Activated naive CD8-positive, alpha-beta T cell (primary cell): ENCODE data around the gene SLC26A6.

ENCODE experiments used
- H3K27ac Mint-ChIP-seq: one replicate; pipeline ENCODE4 v1.8.0; 2021; ENCODE audit warnings: mixed read lengths
- H3K27me3 Mint-ChIP-seq: one replicate; pipeline ENCODE4 v1.8.0; 2021; ENCODE audit warnings: mixed read lengths
- H3K36me3 Mint-ChIP-seq: one replicate; pipeline ENCODE4 v1.8.0; 2021; ENCODE audit warnings: mixed read lengths
- H3K4me1 Mint-ChIP-seq: one replicate; pipeline ENCODE4 v1.8.0; 2021; ENCODE audit warnings: low read depth, mixed read lengths
- H3K4me3 Mint-ChIP-seq: one replicate; pipeline ENCODE4 v1.8.0; 2021; ENCODE audit warnings: mild to moderate bottlenecking, mixed read lengths
- H3K9me3 Mint-ChIP-seq: one replicate; pipeline ENCODE4 v1.8.0; 2021; ENCODE audit warnings: low read depth, mixed read lengths

The SLC26A6 gene

DNA sequence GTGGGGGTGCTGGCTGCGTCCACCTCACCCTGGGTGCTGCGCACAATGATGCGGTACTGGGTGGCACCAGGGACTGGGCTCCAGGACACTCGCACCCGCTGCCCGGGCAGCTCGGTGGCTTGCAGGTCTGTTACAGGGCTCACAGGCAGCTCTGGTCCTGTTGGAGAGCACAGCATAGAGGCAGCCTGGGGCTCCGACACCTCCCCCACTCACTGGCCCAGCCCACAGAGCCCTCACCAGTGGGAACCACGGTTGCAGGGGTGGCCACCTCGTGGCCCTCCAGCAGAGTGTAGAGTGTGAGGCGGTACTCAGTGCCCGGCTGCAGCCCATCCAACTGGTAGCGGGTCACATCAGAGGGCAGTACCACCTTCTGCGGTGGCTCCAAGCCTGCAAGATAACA lies 43.8 kb downstream of the SLC26A6 start:
- Mint-ChIP-seq H3K27me3 (peaks cover 20% of the 10 kb centered on the region), H3K9me3 (no peaks in the 10 kb centered on the region), H3K36me3 (peaks cover 2% of the 10 kb centered on the region), H3K27ac (no peak overlapping the region), H3K4me1 (peaks cover 3% of the 10 kb centered on the region), H3K4me3 (no peak overlapping the region)

DNA sequence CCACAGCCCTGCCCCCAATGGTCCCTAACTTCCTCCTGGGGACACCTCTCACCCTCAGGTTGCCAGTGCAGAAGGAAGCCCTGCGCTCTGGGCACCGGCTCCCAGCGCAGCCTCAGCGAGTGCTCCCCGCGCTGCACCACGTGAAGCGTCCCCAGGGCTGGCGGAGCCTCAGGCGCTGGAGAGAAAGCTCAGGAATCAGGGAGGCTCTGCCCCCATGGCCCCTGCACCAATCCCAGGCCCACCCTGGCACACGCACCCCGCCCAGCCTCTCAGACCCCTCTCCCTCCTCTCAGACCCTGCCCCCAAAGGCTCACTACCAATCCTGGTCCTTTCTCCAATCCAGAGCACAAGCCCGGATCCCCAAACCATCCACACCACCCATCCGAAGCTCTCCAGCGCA lies 47.0 kb downstream of the SLC26A6 start:
- Mint-ChIP-seq H3K27me3 (peaks cover 18% of the 10 kb centered on the region), H3K36me3 (peaks cover 2% of the 10 kb centered on the region), H3K4me3 (no peak overlapping the region), H3K4me1 (no peaks in the 10 kb centered on the region), H3K27ac (no peak overlapping the region), H3K9me3 (no peaks in the 10 kb centered on the region)

DNA sequence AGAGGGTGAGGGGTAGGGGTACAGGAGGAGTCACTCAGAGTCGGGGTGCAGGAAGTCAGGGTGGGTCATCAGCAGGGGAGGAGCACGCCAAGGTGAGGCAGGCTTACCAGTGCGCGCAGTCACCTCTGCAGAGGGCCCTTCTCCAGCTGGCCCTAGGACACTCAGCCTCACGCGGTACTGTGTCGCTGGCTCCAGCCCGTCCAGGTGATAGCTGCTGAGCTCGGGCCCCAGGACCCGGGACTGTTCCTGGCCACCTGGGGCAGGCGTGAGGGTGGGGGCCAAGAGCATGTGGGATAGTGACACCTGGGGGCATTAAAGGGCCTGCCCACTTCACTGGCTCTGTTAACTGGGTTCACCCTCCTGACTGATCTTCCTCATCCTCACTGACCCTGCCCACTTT lies 47.6 kb downstream of the SLC26A6 start:
- Mint-ChIP-seq H3K36me3 (peaks cover 2% of the 10 kb centered on the region), H3K4me3 (no peak overlapping the region), H3K4me1 (no peaks in the 10 kb centered on the region), H3K27ac (no peak overlapping the region), H3K9me3 (no peaks in the 10 kb centered on the region), H3K27me3 (peaks cover 15% of the 10 kb centered on the region)

DNA sequence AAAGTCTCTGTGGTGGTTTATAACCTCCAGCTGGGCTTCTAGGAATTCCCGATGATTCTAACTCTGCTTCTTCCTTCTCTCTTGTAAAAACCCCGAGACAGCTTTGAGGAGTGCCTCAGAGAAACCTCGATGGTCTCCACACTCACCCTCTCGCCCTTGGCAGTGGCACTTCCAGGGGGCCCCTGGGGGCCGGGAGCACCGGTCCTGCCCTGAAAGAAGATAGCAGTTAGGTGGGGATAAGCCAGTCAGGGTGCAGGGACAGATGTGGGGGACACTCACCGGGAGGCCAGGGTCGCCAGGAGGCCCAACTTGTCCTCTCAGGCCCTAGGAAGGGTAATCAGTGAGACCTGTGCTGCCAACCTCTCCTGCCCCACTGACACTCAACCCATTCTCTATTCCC lies 49.9 kb downstream of the SLC26A6 start:
- Mint-ChIP-seq H3K27me3 (peaks cover 12% of the 10 kb centered on the region), H3K4me3 (no peak overlapping the region), H3K9me3 (no peaks in the 10 kb centered on the region), H3K27ac (no peak overlapping the region), H3K36me3 (no peaks in the 10 kb centered on the region), H3K4me1 (no peaks in the 10 kb centered on the region)

DNA sequence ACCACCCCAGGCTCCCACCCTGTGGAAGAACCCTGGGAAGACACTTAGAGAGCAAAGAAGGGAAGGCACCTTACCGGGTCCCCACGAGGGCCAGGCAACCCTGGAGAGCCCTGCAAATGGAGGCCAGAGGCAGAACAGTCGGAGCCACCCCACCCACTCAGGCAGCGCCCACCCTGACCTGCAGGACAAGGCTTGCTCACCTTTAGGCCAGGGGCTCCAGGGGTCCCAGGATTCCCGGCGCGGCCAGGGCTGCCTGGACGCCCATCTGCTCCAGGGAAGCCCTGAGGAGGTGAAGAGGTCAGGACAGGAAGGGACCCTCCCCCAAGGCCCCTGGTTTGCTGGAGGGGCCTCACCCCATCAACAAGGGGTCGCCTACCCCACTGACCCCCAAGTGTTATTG lies 50.4 kb downstream of the SLC26A6 start:
- no peak overlapping the region for H3K27ac Mint-ChIP-seq

DNA sequence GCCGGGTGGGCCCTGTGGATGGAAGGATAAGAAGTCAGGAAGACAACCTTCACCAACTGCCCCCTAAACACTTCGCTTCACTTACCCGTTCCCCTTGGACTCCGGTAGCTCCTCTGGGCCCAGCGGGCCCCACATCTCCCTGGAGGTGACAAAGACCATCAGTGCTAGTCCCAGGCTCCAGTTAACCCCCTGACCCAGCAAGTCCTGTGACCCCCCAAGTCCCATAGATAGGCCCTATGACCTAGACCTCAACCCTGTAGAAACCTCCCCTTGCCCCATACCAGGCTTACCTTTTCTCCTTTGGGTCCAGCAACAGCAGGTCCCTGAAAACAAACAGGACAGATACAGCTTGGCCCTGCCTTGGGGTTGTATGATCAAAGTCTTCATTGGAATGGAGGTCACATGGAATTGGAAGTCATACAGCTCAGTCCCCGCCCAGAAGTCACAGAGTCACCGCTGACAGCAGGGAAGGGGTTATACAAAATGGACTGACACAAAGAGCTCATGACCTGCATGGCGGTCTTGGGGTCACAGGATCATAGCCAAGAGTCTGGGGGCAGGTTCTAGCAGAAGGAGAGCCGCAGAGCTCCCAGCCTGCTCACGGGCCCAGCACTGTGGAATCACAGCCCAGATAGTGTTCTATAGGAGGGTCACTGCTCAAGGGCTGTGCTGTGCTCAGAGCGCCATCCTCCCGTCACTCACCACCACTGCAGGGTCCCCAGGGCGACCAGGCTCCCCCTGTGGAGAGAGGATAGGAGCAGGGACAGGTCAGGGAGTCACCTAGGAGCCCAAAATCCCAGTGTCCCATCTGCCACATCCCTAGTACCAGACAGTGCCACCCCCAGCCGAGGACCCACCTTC lies 53.4 kb downstream of the SLC26A6 start:
- H3K4me3 Mint-ChIP-seq, result no peak overlapping the region
- no peaks in the 10 kb centered on the region for H3K4me1 Mint-ChIP-seq
- H3K9me3 Mint-ChIP-seq, result no peaks in the 10 kb centered on the region
- no peaks in the 10 kb centered on the region for H3K36me3 Mint-ChIP-seq
- no peak overlapping the region for H3K27ac Mint-ChIP-seq
- H3K27me3 Mint-ChIP-seq, result no peaks in the 10 kb centered on the region

More for the DNA sequence above, 50.4 kb downstream of the SLC26A6 start:
- Mint-ChIP-seq H3K9me3 (no peaks in the 10 kb centered on the region), H3K27me3 (peaks cover 12% of the 10 kb centered on the region), H3K4me1 (no peaks in the 10 kb centered on the region), H3K4me3 (no peak overlapping the region), H3K36me3 (no peaks in the 10 kb centered on the region)

DNA sequence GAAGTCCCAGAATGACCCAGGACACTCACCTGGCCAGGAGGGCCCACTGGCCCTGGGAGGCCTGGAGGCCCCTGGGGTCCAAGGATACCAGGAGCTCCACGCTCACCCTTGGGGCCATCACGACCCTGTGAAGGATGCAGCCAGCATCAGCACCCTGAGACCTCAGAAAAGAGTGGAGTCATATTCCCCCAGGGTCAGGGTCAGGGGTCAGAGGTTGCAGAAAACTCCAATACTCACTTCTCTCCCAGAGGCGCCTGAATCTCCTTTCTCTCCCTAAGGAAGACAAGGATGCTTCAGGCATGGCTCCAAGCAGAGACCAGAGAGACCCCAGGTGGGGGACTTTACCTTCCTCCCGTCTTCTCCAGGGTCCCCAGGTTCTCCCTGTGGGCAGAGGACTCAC lies 58.6 kb downstream of the SLC26A6 start:
- H3K9me3 Mint-ChIP-seq, result no peaks in the 10 kb centered on the region
- H3K27ac Mint-ChIP-seq, result no peak overlapping the region
- no peaks in the 10 kb centered on the region for H3K4me1 Mint-ChIP-seq

More for the DNA sequence above, 58.6 kb downstream of the SLC26A6 start:
- Mint-ChIP-seq H3K27me3 (no peaks in the 10 kb centered on the region), H3K36me3 (no peaks in the 10 kb centered on the region), H3K4me3 (no peak overlapping the region)
